Measurements from ENCODE around the gene PRX. TPM values are rescaled to one million over a fixed set of nuclear protein-coding genes. Genes with fewer than 3 reads are reported as not detected.

PRX gene
- total and polyA plus RNA-seq, 2 of the 13 experiments (the other 11 are each of a cell fraction or from before 2014, with no cell fraction given): 0.66 TPM

DNA sequence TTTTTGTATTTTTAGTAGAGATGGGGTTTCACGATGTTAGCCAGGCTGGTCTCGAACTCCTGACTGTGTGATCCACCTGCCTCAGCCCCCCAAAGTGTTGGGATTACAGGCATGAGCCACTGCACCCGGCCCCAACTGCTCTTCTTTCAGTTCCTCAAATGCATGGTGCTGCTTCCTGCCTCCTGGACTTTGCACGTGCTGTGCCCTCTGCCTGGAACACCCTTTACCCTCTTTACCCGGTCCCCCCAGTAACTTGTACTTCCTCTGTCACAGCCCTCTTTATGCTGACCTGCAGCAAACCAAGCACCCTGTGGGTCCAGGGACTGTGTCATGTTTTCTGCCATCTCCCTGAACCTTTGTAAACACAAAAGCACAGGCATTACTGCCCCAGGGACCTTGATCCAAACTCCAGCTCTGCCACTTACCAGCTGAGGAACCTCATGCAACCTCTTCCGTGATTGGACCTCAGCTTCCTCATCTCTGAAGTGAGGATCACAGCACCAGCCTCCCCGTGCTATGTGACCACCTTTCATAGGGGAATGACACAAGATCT is 48.6 kb upstream of the PRX start (continued):
- TF ChIP-seq AHR (CRISPR knock-in tag; IDR thresholded peaks at IDR 0.05) (no peak), SKIL (CRISPR knock-in tag; IDR thresholded peaks at IDR 0.05; ENCODE audit: borderline replicate concordance) (no peak), ZBTB20 (CRISPR knock-in tag; IDR thresholded peaks at IDR 0.05; ENCODE audit: borderline replicate concordance, low read depth) (no peak), ZNF441 (CRISPR knock-in tag; IDR thresholded peaks at IDR 0.05; ENCODE audit: borderline replicate concordance) (no peak), ZNF10 (CRISPR knock-in tag; IDR thresholded peaks at IDR 0.05; ENCODE audit: borderline replicate concordance, low read depth) (no peak), MEIS2 (CRISPR knock-in tag; IDR thresholded peaks at IDR 0.05) (peak; percentile 41; the same call in 1 of the 2 replicates), HNRNPH1 (optimal IDR thresholded peaks at IDR 0.05; ENCODE audit: low read depth, low read length) (no peak), NFKB2 (CRISPR knock-in tag; IDR thresholded peaks at IDR 0.05; ENCODE audit: borderline replicate concordance) (no peak), TCF7 (IDR thresholded peaks at IDR 0.05; ENCODE audit: low read depth) (no peak), ZKSCAN8 (CRISPR knock-in tag; IDR thresholded peaks at IDR 0.05; ENCODE audit: borderline replicate concordance) (0 out of 2 replicates have a peak, but pooled peaks have one; percentile 40), GPBP1L1 (CRISPR knock-in tag; IDR thresholded peaks at IDR 0.05) (no peak), HMGA1 (CRISPR knock-in tag; conservative IDR thresholded peaks at IDR 0.05) (no peak), CREB1 (IDR thresholded peaks at IDR 0.05) (no peak), CREB1 (CRISPR knock-in tag; IDR thresholded peaks at IDR 0.05) (no peak), ELF3 (CRISPR knock-in tag; IDR thresholded peaks at IDR 0.05) (no peak), MLX (CRISPR knock-in tag; IDR thresholded peaks at IDR 0.05) (peak; percentile 31; the same call in 1 of the 2 replicates), ZNF260 (CRISPR knock-in tag; IDR thresholded peaks at IDR 0.05; ENCODE audit: borderline replicate concordance, low read depth) (no peak), CBX5 (CRISPR knock-in tag; IDR thresholded peaks at IDR 0.05; ENCODE audit: borderline replicate concordance) (no peak), ONECUT2 (CRISPR knock-in tag; IDR thresholded peaks at IDR 0.05) (no peak), ETV5 (CRISPR knock-in tag; IDR thresholded peaks at IDR 0.05; ENCODE audit: borderline replicate concordance) (peak; percentile 69; the same call in 1 of the 2 replicates), HNF1B (CRISPR knock-in tag; IDR thresholded peaks at IDR 0.05) (peak; percentile 59), RELA (CRISPR knock-in tag; IDR thresholded peaks at IDR 0.05) (no peak), ZNF451 (CRISPR knock-in tag; IDR thresholded peaks at IDR 0.05) (no peak), ZNF713 (CRISPR knock-in tag; IDR thresholded peaks at IDR 0.05) (no peak)
- TF ChIP-seq, protein P1, sequence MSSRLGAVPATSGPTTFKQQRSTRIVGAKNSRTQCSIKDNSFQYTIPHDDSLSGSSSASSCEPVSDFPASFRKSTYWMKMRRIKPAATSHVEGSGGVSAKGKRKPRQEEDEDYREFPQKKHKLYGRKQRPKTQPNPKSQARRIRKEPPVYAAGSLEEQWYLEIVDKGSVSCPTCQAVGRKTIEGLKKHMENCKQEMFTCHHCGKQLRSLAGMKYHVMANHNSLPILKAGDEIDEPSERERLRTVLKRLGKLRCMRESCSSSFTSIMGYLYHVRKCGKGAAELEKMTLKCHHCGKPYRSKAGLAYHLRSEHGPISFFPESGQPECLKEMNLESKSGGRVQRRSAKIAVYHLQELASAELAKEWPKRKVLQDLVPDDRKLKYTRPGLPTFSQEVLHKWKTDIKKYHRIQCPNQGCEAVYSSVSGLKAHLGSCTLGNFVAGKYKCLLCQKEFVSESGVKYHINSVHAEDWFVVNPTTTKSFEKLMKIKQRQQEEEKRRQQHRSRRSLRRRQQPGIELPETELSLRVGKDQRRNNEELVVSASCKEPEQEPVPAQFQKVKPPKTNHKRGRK (CRISPR knock-in tag; IDR thresholded peaks at IDR 0.05): no peak

Measured in HepG2 (cell line).